Left lung (tissue), 8 donors: Measurements from ENCODE around the gene PRR19. TPM values are rescaled to one million over a fixed set of nuclear protein-coding genes. Genes with fewer than 3 reads are reported as not detected.

Source experiments
- microRNA-seq, 2 donors: library from miRNA; unstranded; fragments of <30 nt; microRNA quantifications; one replicate each; pipeline ENCODE4, GENCODE V29; 2019
- polyA plus RNA-seq, 6 donors: library from polyadenylated mRNA; unstranded; fragments of 120-200 nt; gene quantifications; one replicate each; pipeline ENCODE4 v1.2.1, GENCODE V29; 2013; ENCODE audit not compliant: insufficient read length in 6 of 6
- total RNA-seq, 2 donors: library from RNA; stranded (reverse); fragmentation: NEBNext Ultra II Directional; extraction: Animal tissue kit (Norgen Biotek cat#: 25700); gene quantifications; one replicate each; pipeline ENCODE4 v1.2.1, GENCODE V29; 2021
- donor health status: DM: no; HTN: yes; CAD: no.
- donor health status: DM: no; HTN: no; CAD: no.

Gene PRR19
- total and polyA plus RNA-seq, 8 donors: 1.1 to 2.6 (median 1.4) TPM

Small RNA genes lying within 50 kb of the gene (microRNA-seq; reads per million reads assigned to microRNA genes)
- 0 reads per million in 2 donors for gene MIR8077

Other genes with a start within 250 kb of the PRR19 start
- under 1 TPM; 0.29 to 0.81 TPM for gene GRIK5, start 231.9 kb upstream of the PRR19 start, total RNA-seq
- 10 to 100 TPM in 1 of 6 donors, 1 to 10 TPM in 5; 4.6 to 11.6 (median 5.4) TPM for gene GRIK5, start 231.9 kb upstream of the PRR19 start, polyA plus RNA-seq
- 10 to 100 TPM in 1 of 2 donors, 1 to 10 TPM in 1; 9.4 to 11.2 TPM for gene ZNF574, start 226.0 kb upstream of the PRR19 start, total RNA-seq
- gene ZNF574, start 226.0 kb upstream of the PRR19 start, polyA plus RNA-seq: 10 to 100 TPM; 10.6 to 15.4 (median 13.5) TPM
- 10 to 100 TPM in 1 of 2 donors, 1 to 10 TPM in 1; 2.0 to 10.0 TPM for gene POU2F2, start 169.7 kb upstream of the PRR19 start, total RNA-seq
- gene POU2F2, start 169.7 kb upstream of the PRR19 start, polyA plus RNA-seq: 1 to 10 TPM in 5 of 6 donors, under 1 TPM in 1; 0.87 to 1.7 (median 1.4) TPM
- 10 to 100 TPM; 22.7 to 34.8 TPM for gene DEDD2, start 84.5 kb upstream of the PRR19 start, total RNA-seq
- gene DEDD2, start 84.5 kb upstream of the PRR19 start, polyA plus RNA-seq: 10 to 100 TPM; 15.7 to 21.4 (median 20.3) TPM
- gene ZNF526, start 81.8 kb upstream of the PRR19 start, total RNA-seq: 10 to 100 TPM; 11.5 to 12.7 TPM
- 1 to 10 TPM; 8.1 to 9.8 (median 9.1) TPM for gene ZNF526, start 81.8 kb upstream of the PRR19 start, polyA plus RNA-seq
- gene GSK3A, start 59.5 kb upstream of the PRR19 start, total RNA-seq: 10 to 100 TPM; 33.4 to 40.3 TPM
- gene GSK3A, start 59.5 kb upstream of the PRR19 start, polyA plus RNA-seq: 10 to 100 TPM; 56.5 to 67.4 (median 61.4) TPM
- gene ERF, start 47.0 kb upstream of the PRR19 start, total RNA-seq: 10 to 100 TPM; 47.0 to 55.0 TPM
- gene ERF, start 47.0 kb upstream of the PRR19 start, polyA plus RNA-seq: 10 to 100 TPM; 42.9 to 56.4 (median 48.9) TPM
- gene CIC, start 32.9 kb upstream of the PRR19 start, total RNA-seq: 10 to 100 TPM; 59.8 to 76.1 TPM
- 10 to 100 TPM; 37.2 to 66.3 (median 51.8) TPM for gene CIC, start 32.9 kb upstream of the PRR19 start, polyA plus RNA-seq
- gene PAFAH1B3, start 492 bp downstream of the PRR19 start, total RNA-seq: 10 to 100 TPM; 25.0 to 25.7 TPM
- 100 to 1,000 TPM in 1 of 6 donors, 10 to 100 TPM in 5; 81.5 to 102 (median 90.7) TPM for gene PAFAH1B3, start 492 bp downstream of the PRR19 start, polyA plus RNA-seq
- gene TMEM145, start 11.2 kb downstream of the PRR19 start, total RNA-seq: under 1 TPM; 0.21 to 0.32 TPM
- gene TMEM145, start 11.2 kb downstream of the PRR19 start, polyA plus RNA-seq: 1 to 10 TPM in 4 of 6 donors, under 1 TPM in 2; 0.50 to 1.6 (median 1.1) TPM
- gene MEGF8, start 23.5 kb downstream of the PRR19 start, total RNA-seq: 10 to 100 TPM; 15.7 to 24.9 TPM
- gene MEGF8, start 23.5 kb downstream of the PRR19 start, polyA plus RNA-seq: 10 to 100 TPM; 25.7 to 38.9 (median 37.8) TPM
- 1 to 10 TPM; 1.2 to 3.2 TPM for gene CNFN, start 88.2 kb downstream of the PRR19 start, total RNA-seq
- under 1 TPM in 5 of 6 donors, not detected in 1; 0.32 to 0.97 (median 0.52) TPM for gene CNFN, start 88.2 kb downstream of the PRR19 start, polyA plus RNA-seq
- 1 to 10 TPM; 4.0 to 5.9 TPM for gene LIPE, start 125.3 kb downstream of the PRR19 start, total RNA-seq
- gene LIPE, start 125.3 kb downstream of the PRR19 start, polyA plus RNA-seq: 10 to 100 TPM in 3 of 6 donors, 1 to 10 TPM in 3; 8.8 to 11.0 (median 10.1) TPM
- 100 to 1,000 TPM; 162 to 257 TPM for gene CXCL17, start 140.8 kb downstream of the PRR19 start, total RNA-seq
- 10 to 100 TPM in 4 of 6 donors, 1 to 10 TPM in 2; 8.5 to 18.0 (median 13.1) TPM for gene CXCL17, start 140.8 kb downstream of the PRR19 start, polyA plus RNA-seq
- 10 to 100 TPM; 12.4 to 24.0 TPM for gene CEACAM1, start 226.3 kb downstream of the PRR19 start, total RNA-seq
- 1 to 10 TPM; 5.6 to 7.9 (median 6.6) TPM for gene CEACAM1, start 226.3 kb downstream of the PRR19 start, polyA plus RNA-seq